ENCODE data around the gene TMEM63B. TPM values are rescaled to one million over a fixed set of nuclear protein-coding genes. Genes with fewer than 3 reads are reported as not detected.
A peak's percentile ranks its signal among the peaks of the same experiment; 100 is the strongest.

Gene TMEM63B
- total and polyA plus RNA-seq, 11 donors: 26.2 to 52.9 (median 41.2) TPM

GRCh38 chr6:44084231-44085014 lies 42.9 kb upstream of the TMEM63B start:
- H3K27ac ChIP-seq: peak overlapping the region in 5 of 12 donors; percentile 24 to 76 (median 36)
- DNase-seq (peak in 1 of 5 donors; percentile 84), ATAC-seq (peak in 3 of 4 donors; percentile 59 to 87 (median 84))
- H3K36me3 ChIP-seq: no peaks in the 10 kb centered on the region
- 80 to 89% (median 86%) methylated on average over 13 of the region's 13 CpGs for WGBS, 4 donors
- intact Hi-C loops (cut with DNase I): loop anchor here in 3 of 10 donors (5.0 kb wide), 1 partner anchor 477 kb away; no protein-coding TSS in a partner anchor
- no peaks in the 10 kb centered on the region for H3K27me3 ChIP-seq
- H3K4me1 ChIP-seq: peaks cover 0 to 30% (median 4%) of the 10 kb centered on the region in 12 donors
- H3K4me3 ChIP-seq: no peak overlapping the region
- no peaks in the 10 kb centered on the region for H3K9me3 ChIP-seq
- no peak for TF ChIP-seq POLR2A (IDR thresholded peaks at IDR 0.05)
- TF ChIP-seq, protein P1, sequence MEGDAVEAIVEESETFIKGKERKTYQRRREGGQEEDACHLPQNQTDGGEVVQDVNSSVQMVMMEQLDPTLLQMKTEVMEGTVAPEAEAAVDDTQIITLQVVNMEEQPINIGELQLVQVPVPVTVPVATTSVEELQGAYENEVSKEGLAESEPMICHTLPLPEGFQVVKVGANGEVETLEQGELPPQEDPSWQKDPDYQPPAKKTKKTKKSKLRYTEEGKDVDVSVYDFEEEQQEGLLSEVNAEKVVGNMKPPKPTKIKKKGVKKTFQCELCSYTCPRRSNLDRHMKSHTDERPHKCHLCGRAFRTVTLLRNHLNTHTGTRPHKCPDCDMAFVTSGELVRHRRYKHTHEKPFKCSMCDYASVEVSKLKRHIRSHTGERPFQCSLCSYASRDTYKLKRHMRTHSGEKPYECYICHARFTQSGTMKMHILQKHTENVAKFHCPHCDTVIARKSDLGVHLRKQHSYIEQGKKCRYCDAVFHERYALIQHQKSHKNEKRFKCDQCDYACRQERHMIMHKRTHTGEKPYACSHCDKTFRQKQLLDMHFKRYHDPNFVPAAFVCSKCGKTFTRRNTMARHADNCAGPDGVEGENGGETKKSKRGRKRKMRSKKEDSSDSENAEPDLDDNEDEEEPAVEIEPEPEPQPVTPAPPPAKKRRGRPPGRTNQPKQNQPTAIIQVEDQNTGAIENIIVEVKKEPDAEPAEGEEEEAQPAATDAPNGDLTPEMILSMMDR (IDR thresholded peaks at IDR 0.05): no peak

- ATAC-seq (no peak), DNase-seq (no peak)
- no peaks in the 10 kb centered on the region for H3K27me3 ChIP-seq
- peaks cover 0 to 29% (median 4%) of the 10 kb centered on the region in 12 donors for H3K4me1 ChIP-seq
- no peaks in the 10 kb centered on the region for H3K9me3 ChIP-seq
- peak overlapping the region in 1 of 12 donors; percentile 31 for H3K27ac ChIP-seq
- H3K4me3 ChIP-seq: no peak overlapping the region
- no peak for TF ChIP-seq POLR2A (IDR thresholded peaks at IDR 0.05)
- TF ChIP-seq, protein P1 (IDR thresholded peaks at IDR 0.05): no peak
- WGBS, 4 donors: 86 to 93% (median 89%) methylated on average over 2 of the region's 2 CpGs
- intact Hi-C loops (cut with DNase I): no loop called here
- H3K36me3 ChIP-seq: no peaks in the 10 kb centered on the region
Measured at GRCh38 chr6:44085219-44085618, 42.1 kb upstream of the TMEM63B start.

- no peak overlapping the region for H3K4me3 ChIP-seq
- intact Hi-C loops (cut with DNase I): no loop called here
- H3K9me3 ChIP-seq: no peaks in the 10 kb centered on the region
- H3K27me3 ChIP-seq: no peaks in the 10 kb centered on the region
- ATAC-seq: peak in 3 of 4 donors; percentile 33 to 52 (median 52)
- H3K4me1 ChIP-seq: peaks cover 0 to 29% (median 4%) of the 10 kb centered on the region in 12 donors
- TF ChIP-seq, protein P1 (IDR thresholded peaks at IDR 0.05): no peak
- TF ChIP-seq POLR2A (IDR thresholded peaks at IDR 0.05): no peak
- peak overlapping the region in 1 of 12 donors; percentile 30 for H3K27ac ChIP-seq
- 51 to 65% (median 62%) methylated on average over 9 of the region's 9 CpGs for WGBS, 4 donors
- no peaks in the 10 kb centered on the region for H3K36me3 ChIP-seq
- DNase-seq: peak in 4 of 5 donors; percentile 46 to 76 (median 72)
Measured at GRCh38 chr6:44086931-44087574, 40.3 kb upstream of the TMEM63B start.

DNA sequence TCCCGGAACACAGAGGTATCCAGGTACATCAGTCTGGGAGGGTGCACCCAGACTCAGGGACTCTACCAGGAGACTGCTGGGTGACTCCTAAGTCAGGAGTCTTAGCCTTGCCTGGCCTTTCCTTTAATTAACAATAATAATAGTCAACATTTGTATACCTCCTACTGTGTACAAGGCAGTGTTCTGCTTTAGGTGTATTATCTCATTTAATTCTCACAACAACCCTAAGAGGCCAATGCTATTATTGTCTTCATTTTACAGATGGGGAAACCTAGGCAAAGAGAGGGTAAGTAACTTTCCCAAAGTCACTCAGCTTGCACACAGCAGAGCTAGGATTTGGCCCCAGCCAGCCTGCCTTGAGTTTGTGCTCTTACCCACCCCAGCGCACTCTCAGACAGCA lies 39.7 kb upstream of the TMEM63B start:
- no peaks in the 10 kb centered on the region for H3K9me3 ChIP-seq
- intact Hi-C loops (cut with DNase I): no loop called here
- H3K4me3 ChIP-seq: no peak overlapping the region
- WGBS, 4 donors: 95 to 100% (median 99%) methylated on average over 2 of the region's 2 CpGs
- H3K36me3 ChIP-seq: no peaks in the 10 kb centered on the region
- TF ChIP-seq, protein P1 (IDR thresholded peaks at IDR 0.05): no peak
- TF ChIP-seq POLR2A (IDR thresholded peaks at IDR 0.05): no peak
- DNase-seq (no peak), ATAC-seq (peak in 1 of 4 donors; percentile 2)
- peaks cover 0 to 27% (median 4%) of the 10 kb centered on the region in 12 donors for H3K4me1 ChIP-seq
- no peaks in the 10 kb centered on the region for H3K27me3 ChIP-seq
- H3K27ac ChIP-seq: peak overlapping the region in 1 of 12 donors; percentile 30

All from heart left ventricle (tissue), 16 donors.